ENCODE data around the gene POLRMT. TPM values are rescaled to one million over a fixed set of nuclear protein-coding genes. Genes with fewer than 3 reads are reported as not detected.
A peak's percentile ranks its signal among the peaks of the same experiment; 100 is the strongest.

The POLRMT gene
- total and polyA plus RNA-seq, 4 donors = 16.1 to 76.7 (median 38.4) TPM

GRCh38 chr19:650121-650520, 16.8 kb upstream of the POLRMT start:
- Histone ChIP-seq H3K9ac (ENCODE audit: insufficient read depth in 1 of 2, low read length in 2 of 2) (no peak overlapping the region), H3K9me3 (ENCODE audit: control insufficient read depth in 4 of 4, insufficient read depth in 3 of 4, low read length in 3 of 4) (no peaks in the 10 kb centered on the region), H3K27me3 (ENCODE audit: control insufficient read depth in 3 of 3, insufficient read depth in 3 of 3, low read length in 2 of 3) (no peaks in the 10 kb centered on the region), H3K27ac (ENCODE audit: low read depth in 1 of 2, low read length in 1 of 2) (no peak overlapping the region), H3K4me3 (no peak overlapping the region), H3K36me3 (ENCODE audit: control insufficient read depth in 4 of 4, insufficient read depth in 4 of 4, low read length in 4 of 4) (peaks cover 2 to 73% (median 12%) of the 10 kb centered on the region in 4 donors), H3K4me1 (ENCODE audit: control insufficient read depth in 5 of 5, insufficient read depth in 5 of 5, low read length in 5 of 5) (no peaks in the 10 kb centered on the region)
- DNase-seq (no peak), ATAC-seq (ENCODE audit: insufficient read depth, low FRiP score) (no peak)
- WGBS, 2 donors = 94 to 98% methylated on average over 11 of the region's 11 CpGs
- TF ChIP-seq CTCF (IDR thresholded peaks at IDR 0.05; ENCODE audit: control extremely low read depth, extremely low read depth) = no peak

GRCh38 chr19:648904-649801, 15.8 kb upstream of the POLRMT start:
- Histone ChIP-seq H3K9me3 (ENCODE audit: control insufficient read depth in 4 of 4, insufficient read depth in 3 of 4, low read length in 3 of 4) (no peaks in the 10 kb centered on the region), H3K27me3 (ENCODE audit: control insufficient read depth in 3 of 3, insufficient read depth in 3 of 3, low read length in 2 of 3) (no peaks in the 10 kb centered on the region), H3K4me3 (no peak overlapping the region), H3K36me3 (ENCODE audit: control insufficient read depth in 4 of 4, insufficient read depth in 4 of 4, low read length in 4 of 4) (peaks cover 2 to 80% (median 12%) of the 10 kb centered on the region in 4 donors), H3K27ac (ENCODE audit: low read depth in 1 of 2, low read length in 1 of 2) (no peak overlapping the region), H3K9ac (ENCODE audit: insufficient read depth in 1 of 2, low read length in 2 of 2) (no peak overlapping the region), H3K4me1 (ENCODE audit: control insufficient read depth in 5 of 5, insufficient read depth in 5 of 5, low read length in 5 of 5) (no peaks in the 10 kb centered on the region)
- TF ChIP-seq CTCF (IDR thresholded peaks at IDR 0.05; ENCODE audit: control extremely low read depth, extremely low read depth) = no peak
- no peak for ATAC-seq (ENCODE audit: insufficient read depth, low FRiP score)
- 91 to 94% methylated on average over 53 of the region's 53 CpGs for WGBS, 2 donors
- DNase-seq = no peak

- Histone ChIP-seq H3K4me1 (ENCODE audit: control insufficient read depth in 5 of 5, insufficient read depth in 5 of 5, low read length in 5 of 5) (no peaks in the 10 kb centered on the region), H3K27me3 (ENCODE audit: control insufficient read depth in 3 of 3, insufficient read depth in 3 of 3, low read length in 2 of 3) (no peaks in the 10 kb centered on the region), H3K4me3 (no peak overlapping the region), H3K27ac (ENCODE audit: low read depth in 1 of 2, low read length in 1 of 2) (no peak overlapping the region), H3K9me3 (ENCODE audit: control insufficient read depth in 4 of 4, insufficient read depth in 3 of 4, low read length in 3 of 4) (no peaks in the 10 kb centered on the region), H3K9ac (ENCODE audit: insufficient read depth in 1 of 2, low read length in 2 of 2) (no peak overlapping the region), H3K36me3 (ENCODE audit: control insufficient read depth in 4 of 4, insufficient read depth in 4 of 4, low read length in 4 of 4) (peaks cover 0 to 73% (median 11%) of the 10 kb centered on the region in 4 donors)
- TF ChIP-seq CTCF (IDR thresholded peaks at IDR 0.05; ENCODE audit: control extremely low read depth, extremely low read depth) = no peak
- no peak for DNase-seq
- ATAC-seq (ENCODE audit: insufficient read depth, low FRiP score) = peak; percentile 5
- WGBS, 2 donors = 95% methylated on average over 26 to 29 of the region's 29 CpGs
These were observed 15.0 kb upstream of the POLRMT start for GRCh38 chr19:648305-648704.
